GM18507 (cell line): ENCODE measurements around the gene KRT16.
"Not testable (repeated sequence)": the region's sequence is repeated elsewhere in the genome, so short reads cannot be mapped to it uniquely, and the experiment has no call there.

Source experiments
- DNase-seq: peaks from one replicate; pipeline ENCODE4 v3.0.0; 2011; ENCODE audit warnings: low read depth; ENCODE audit not compliant: insufficient read length; ENCODE audit errors: extremely low spot score
- FAIRE-seq: peaks from 2 replicates; lab custom pipeline; 2011; peaks lifted over from hg19 to GRCh38; lab: Jason Lieb, UNC

The KRT16 gene

GRCh38 chr17:41629826-41630670 is 17.5 kb upstream of the KRT16 start:
- DNase-seq (no peak), FAIRE-seq (no peak)

- FAIRE-seq (no peak), DNase-seq (no peak)
Measured at GRCh38 chr17:41629316-41629715, 16.7 kb upstream of the KRT16 start.

DNA sequence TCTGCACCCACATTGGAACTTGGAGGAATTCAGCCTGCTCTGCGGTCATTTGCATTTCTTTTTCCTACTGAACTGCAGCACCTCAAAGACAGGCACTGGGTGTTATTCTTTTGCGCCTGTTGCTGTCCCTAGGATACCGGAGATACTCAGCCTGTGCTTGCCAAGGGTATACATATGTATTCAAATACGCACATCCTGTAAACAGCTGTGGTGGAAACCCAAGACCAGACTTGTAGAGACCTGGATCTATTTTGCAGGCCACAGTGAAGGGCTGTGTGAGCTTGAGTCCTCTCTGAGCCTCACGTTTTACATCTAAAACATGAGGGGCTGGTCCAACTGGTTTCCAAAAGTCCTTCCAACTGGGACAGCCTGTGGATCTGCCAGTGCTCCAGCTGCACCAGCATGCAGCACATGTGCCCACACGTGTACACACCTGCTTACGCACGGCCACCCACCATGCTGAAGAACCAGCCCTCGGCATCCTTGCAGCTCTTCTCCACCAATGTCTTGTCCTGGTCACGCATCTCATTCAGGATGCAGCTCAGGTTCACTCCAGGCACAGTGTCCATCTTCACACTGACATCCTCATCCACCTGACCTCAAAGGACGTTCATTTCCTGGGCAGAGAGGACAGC is 16.2 kb upstream of the KRT16 start:
- FAIRE-seq, DNase-seq: not testable (repeated sequence)

- not testable (repeated sequence) for FAIRE-seq, DNase-seq
Measured at GRCh38 chr17:41628073-41628370, 15.5 kb upstream of the KRT16 start.

DNA sequence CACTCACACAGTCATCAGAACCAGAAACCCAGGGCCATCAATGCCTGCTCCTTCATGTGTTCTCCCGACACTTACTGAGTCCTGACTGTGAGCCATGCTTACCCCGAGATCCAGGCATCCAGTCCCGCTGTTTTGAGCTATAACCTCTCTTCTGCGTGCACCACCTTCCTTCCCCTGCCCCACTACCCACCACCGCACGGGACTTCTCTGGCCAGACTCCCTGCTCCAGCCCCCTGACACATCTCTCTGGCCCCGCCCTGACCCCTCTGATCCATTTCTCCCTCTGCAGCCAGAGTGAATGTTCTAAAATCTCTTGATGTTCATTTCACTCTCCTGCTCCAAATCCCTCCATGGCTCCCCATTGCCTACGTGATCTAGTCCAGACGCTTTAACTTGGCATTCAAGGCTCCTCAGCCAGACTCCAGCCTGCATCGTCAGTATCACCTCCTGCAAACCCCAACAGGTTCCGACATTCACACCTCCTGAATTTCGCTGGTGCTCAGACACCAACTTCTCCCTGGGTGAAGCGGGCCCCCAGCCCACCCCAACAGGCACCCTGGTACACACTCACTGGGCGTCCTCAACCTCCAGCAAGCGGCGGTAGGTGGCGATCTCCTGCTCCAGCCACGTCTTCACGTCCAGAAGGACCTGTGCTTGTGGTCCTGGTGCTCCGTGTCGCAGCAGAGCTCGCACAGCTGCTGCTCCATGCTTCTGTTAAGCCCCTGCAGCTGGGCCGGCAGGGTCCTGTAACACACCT is 14.9 kb upstream of the KRT16 start:
- no peak for FAIRE-seq
- no peak for DNase-seq

DNA sequence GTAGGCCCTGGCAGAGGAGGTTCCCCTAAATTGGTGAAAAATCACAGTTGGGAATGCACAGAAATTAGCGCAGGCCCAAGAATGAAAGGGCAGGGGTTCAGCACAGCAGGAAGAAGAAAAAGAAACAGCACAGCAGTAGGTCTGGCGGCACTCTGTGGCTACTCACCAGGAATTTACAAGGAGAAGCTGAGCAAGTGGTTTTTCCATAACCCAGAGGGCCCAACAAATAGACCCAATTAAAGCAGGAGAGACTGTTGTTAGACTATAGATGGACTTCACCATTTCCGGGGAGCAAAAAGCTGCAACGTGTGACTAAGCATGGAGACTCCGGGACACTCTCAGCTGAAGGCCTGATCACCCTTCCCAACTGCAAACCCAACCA is 14.3 kb upstream of the KRT16 start:
- DNase-seq, FAIRE-seq: not testable (repeated sequence)

DNA sequence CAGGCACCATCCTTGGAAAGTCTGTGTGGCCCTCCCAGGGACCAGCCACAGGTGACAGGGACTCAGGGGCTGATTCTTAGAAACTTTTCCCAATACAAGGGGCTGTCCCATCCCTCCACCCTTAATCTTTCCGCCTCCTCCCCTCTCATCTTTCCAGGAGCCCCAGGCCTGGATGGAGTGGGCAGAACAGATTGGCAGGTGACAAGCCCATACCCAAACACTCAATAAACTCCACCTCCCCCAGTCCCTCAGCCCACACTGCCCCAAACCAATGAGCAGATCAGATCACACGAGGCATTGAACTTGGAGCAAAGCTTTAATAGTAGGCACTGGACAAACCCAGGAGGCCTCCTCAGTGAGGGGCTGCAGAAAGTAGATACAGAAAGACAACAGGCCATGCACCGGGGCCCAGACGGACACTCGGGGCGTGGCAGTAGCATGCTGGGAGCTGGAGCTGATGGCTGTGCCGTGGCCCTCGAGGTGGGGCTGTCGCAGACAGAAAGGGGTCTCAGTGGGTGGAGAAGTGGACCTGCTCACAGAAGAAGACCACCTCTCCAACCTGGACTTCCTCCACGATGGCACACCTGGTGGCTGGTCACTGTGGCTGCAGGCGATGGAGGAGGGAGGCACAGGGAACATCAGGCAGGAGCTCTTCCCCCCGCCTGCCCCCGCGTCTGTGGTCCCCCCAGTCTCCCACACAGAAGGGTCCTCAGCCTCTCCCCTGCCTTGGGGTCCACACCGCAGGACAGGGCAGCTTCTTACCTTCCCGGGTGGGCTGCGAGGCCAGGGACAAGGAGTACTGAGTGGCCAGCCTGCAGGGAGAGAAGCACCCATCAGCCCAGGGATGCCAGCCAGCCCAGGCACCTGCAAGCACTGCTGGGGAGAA is 13.7 kb upstream of the KRT16 start:
- FAIRE-seq = not testable (repeated sequence)

GRCh38 chr17:41625602-41626001 is 13.0 kb upstream of the KRT16 start:
- no peak for DNase-seq
- no peak for FAIRE-seq

More for the DNA sequence above, 13.7 kb upstream of the KRT16 start:
- not testable (repeated sequence) for DNase-seq

DNA sequence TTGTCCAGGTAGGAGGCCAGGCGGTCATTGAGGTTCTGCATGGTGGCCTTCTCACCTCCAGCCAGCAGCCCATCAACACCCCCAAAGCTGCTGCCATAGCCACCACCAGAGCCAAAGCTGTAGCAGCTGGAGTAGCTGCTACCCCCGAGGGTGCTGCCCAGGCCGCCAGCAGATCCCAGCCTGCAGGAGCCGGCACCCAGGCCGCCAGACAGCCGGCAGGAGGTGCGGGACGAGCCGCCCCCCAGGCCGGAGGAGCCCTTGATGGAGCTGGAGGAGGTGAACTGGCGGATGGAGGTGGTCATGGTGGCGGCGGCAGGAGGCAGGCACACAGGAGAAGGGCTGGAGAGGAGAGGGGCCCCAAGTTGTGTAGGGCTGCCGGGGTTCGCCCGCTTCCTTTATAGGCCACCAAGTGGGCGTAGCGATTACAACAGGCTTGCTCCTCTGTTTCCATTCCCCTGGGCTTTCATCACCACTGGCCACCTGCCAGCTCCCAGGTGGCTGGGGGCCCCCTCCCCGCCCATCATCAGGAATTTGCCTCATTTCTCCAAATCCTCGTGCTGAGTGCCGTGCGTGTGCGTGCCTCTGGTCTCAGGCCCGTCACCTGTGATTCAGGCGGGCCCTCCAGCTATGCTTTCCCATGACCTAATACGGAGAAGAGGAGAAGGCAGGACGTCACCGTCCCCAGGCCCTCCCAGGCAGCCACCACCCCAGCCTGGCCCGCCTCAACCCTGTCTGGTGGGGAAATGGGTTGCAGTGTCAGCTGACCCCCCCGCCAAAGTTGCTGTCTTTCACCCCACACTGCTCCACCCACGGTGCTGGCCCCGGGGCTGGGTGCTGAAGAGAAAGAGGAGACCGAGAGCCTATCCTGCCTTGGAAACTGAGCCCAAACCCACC is 11.9 kb upstream of the KRT16 start, which contains the start of gene KRT17:
Gene KRT17, minus strand, starts transcription at position 368 of the 894 bp plus-strand sequence. Its CDS starts 66 bp downstream, at position 302.
- DNase-seq = no peak
- no peak for FAIRE-seq

GRCh38 chr17:41623184-41623861 is 10.8 kb upstream of the KRT16 start:
- DNase-seq, FAIRE-seq: not testable (repeated sequence)

DNA sequence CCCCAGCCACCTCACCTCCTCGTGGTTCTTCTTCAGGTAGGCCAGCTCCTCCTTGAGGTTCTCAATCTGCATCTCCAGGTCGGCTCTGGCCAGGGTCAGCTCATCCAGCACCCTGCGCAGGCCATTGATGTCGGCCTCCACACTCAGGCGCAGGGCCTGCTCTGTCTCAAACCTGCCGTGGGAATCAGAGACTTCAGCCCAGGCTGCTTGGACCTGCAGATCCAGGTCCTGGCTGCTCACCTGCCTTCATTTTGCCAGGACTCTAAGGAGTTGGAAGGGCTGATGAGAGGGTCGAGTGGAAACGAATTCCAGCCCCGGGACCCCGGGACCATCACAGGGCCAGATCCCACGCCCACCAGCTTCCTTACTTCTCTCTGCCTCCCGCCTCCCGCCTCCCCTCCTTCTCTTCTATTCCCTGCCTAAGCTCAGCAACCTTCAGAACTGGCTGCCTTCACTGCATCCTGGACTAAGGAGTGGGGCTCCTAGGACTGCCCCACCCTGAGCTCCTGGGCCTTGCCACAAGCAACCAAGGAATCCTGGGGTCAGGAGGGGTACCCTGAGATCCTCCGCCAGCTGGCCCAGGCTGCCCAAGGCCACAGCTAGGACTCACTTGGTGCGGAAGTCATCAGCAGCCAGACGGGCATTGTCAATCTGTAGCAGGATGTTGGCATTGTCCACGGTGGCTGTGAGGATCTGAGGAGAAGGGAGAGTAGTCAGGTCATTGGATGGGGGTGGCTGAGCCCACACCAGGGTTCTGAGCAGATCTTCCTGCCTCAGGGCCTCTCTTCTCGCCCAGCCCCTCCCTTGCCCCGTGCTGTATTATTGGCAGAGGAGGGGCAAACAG is 10.0 kb upstream of the KRT16 start:
- not testable (repeated sequence) for DNase-seq, FAIRE-seq

DNA sequence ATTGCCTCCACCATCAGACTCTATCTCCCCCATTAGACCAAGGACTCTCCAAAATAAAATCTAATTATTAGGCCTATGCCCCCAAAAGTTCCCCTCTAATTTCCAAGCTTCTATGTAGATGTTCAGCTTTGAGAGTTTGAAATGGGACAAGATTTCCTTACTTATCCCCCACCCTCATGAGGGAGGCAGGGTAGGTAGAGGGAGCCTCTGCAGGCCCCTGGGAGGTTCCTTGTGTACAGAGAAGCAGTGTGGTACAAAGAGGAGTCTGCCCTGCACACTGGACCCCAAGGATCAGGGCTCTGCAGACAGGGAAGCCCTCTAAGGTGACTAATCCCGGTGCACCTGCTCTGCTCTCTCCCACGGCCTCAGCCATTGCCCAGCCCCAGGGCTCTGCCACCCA is 9.3 kb upstream of the KRT16 start:
- no peak for FAIRE-seq
- no peak for DNase-seq

DNA sequence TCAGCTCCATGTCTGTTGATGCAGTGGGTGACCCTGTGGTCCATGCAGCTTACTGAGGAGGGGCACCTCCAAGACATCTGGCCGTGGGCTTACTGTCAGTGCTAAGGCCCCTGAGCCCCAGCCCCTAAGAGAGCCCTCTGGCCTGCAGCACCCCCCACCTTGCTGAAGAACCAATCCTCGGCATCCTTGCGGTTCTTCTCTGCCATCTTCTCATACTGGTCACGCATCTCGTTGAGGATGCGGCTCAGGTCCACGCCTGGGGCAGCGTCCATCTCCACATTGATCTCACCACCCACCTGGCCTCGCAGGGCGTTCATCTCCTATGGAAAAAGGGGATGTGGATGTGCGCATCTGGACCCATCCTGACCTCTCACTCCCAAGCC is 8.9 kb upstream of the KRT16 start:
- FAIRE-seq, DNase-seq: not testable (repeated sequence)

GRCh38 chr17:41620583-41621434 is 8.2 kb upstream of the KRT16 start:
- FAIRE-seq = no peak
- no peak for DNase-seq

- FAIRE-seq, DNase-seq: not testable (repeated sequence)
Measured at GRCh38 chr17:41619927-41620582, 7.5 kb upstream of the KRT16 start.
